HepG2 (cell line): Measurements from ENCODE around the gene YIPF4. TPM values are rescaled to one million over a fixed set of nuclear protein-coding genes. Genes with fewer than 3 reads are reported as not detected.

Experiments
- ARNTL ChIP-seq: sonication (generic); formaldehyde crosslinking; IDR thresholded peaks from 2 replicates; pipeline ENCODE4 v1.4.0; 2020; ENCODE audit warnings: mild to moderate bottlenecking, missing genetic modification reagents
- ATF6 ChIP-seq: sonication (generic); formaldehyde crosslinking; conservative IDR thresholded peaks from 2 replicates; pipeline ENCODE4 v1.4.0; 2020; ENCODE audit warnings: missing genetic modification reagents
- CBX5 ChIP-seq: sonication (generic); formaldehyde crosslinking; IDR thresholded peaks from 2 replicates; pipeline ENCODE4 v1.4.0; 2020; ENCODE audit warnings: missing genetic modification reagents, borderline replicate concordance
- CHCHD3 ChIP-seq: sonication (generic); formaldehyde crosslinking; IDR thresholded peaks from 2 replicates; pipeline ENCODE4 v1.8.0; 2022; ENCODE audit warnings: mild to moderate bottlenecking, missing genetic modification reagents, moderate library complexity
- DRAP1 ChIP-seq: IDR thresholded peaks from 2 replicates; pipeline ENCODE4 v1.6.1; 2016; ENCODE audit warnings: missing genetic modification reagents, missing compliant biosample characterization
- FOXK1 ChIP-seq: sonication (generic); formaldehyde crosslinking; IDR thresholded peaks from 2 replicates; pipeline ENCODE4 v1.4.0; 2020; ENCODE audit warnings: low read depth, missing genetic modification reagents, borderline replicate concordance
- HMGA1 ChIP-seq: sonication (generic); formaldehyde crosslinking; conservative IDR thresholded peaks from 2 replicates; pipeline ENCODE4 v1.4.0; 2020; ENCODE audit warnings: missing genetic modification reagents
- MED1 ChIP-seq: sonication (generic); formaldehyde crosslinking; IDR thresholded peaks from 2 replicates; pipeline ENCODE4 v1.4.0; 2020; ENCODE audit warnings: missing genetic modification reagents
- MEF2D ChIP-seq: sonication (generic); formaldehyde crosslinking; IDR thresholded peaks from 2 replicates; pipeline ENCODE4 v1.5.1; 2020; ENCODE audit warnings: mild to moderate bottlenecking, missing genetic modification reagents
- MEIS2 ChIP-seq: sonication (generic); formaldehyde crosslinking; IDR thresholded peaks from 2 replicates; pipeline ENCODE4 v1.9.0; 2021; ENCODE audit warnings: mild to moderate bottlenecking, missing genetic modification reagents
- MIER2 ChIP-seq: IDR thresholded peaks from 2 replicates; pipeline ENCODE4 v1.6.1; 2016; ENCODE audit warnings: missing biosample characterization, missing genetic modification reagents
- NFYC ChIP-seq: IDR thresholded peaks from 2 replicates; pipeline ENCODE4 v1.6.1; 2016; ENCODE audit warnings: missing genetic modification reagents, missing compliant biosample characterization
- POLR2G ChIP-seq: fragments of 200-400 bp; formaldehyde crosslinking; IDR thresholded peaks from 2 replicates; pipeline ENCODE4 v1.6.1; 2018; ENCODE audit warnings: mild to moderate bottlenecking, low read depth, low read length, moderate library complexity
- REPIN1 ChIP-seq: sonication (generic); formaldehyde crosslinking; IDR thresholded peaks from 2 replicates; pipeline ENCODE4 v1.8.0; 2022; ENCODE audit warnings: missing genetic modification reagents, low read depth, mild to moderate bottlenecking, borderline replicate concordance
- RXRB ChIP-seq: IDR thresholded peaks from 2 replicates; pipeline ENCODE4 v1.6.1; 2016; ENCODE audit warnings: borderline replicate concordance, missing genetic modification reagents, missing compliant biosample characterization
- SALL1 ChIP-seq: sonication (generic); formaldehyde crosslinking; IDR thresholded peaks from 2 replicates; pipeline ENCODE4 v1.8.0; 2022; ENCODE audit warnings: mild to moderate bottlenecking, missing genetic modification reagents
- ZC3H13 ChIP-seq: sonication (generic); formaldehyde crosslinking; IDR thresholded peaks from 2 replicates; pipeline ENCODE4 v1.8.1; 2023; ENCODE audit warnings: mild to moderate bottlenecking, missing genetic modification reagents, moderate library complexity
- ZKSCAN5 ChIP-seq: sonication (generic); formaldehyde crosslinking; IDR thresholded peaks from 2 replicates; pipeline ENCODE4 v1.5.1; 2020; ENCODE audit warnings: mild to moderate bottlenecking, missing genetic modification reagents
- ZNF205 ChIP-seq: IDR thresholded peaks from 2 replicates; pipeline ENCODE4 v1.6.1; 2018; ENCODE audit warnings: missing biosample characterization, missing genetic modification reagents
- ZNF260 ChIP-seq: sonication (generic); formaldehyde crosslinking; IDR thresholded peaks from 2 replicates; pipeline ENCODE4 v1.4.0; 2020; ENCODE audit warnings: missing genetic modification reagents, low read depth, mild to moderate bottlenecking, borderline replicate concordance
- ZNF33A ChIP-seq: sonication (generic); formaldehyde crosslinking; IDR thresholded peaks from 2 replicates; pipeline ENCODE4 v1.5.1; 2020; ENCODE audit warnings: missing genetic modification reagents, mild to moderate bottlenecking, moderate library complexity, borderline replicate concordance
- ZNF382 ChIP-seq: sonication (generic); formaldehyde crosslinking; IDR thresholded peaks from 2 replicates; pipeline ENCODE4 v1.5.0; 2020; ENCODE audit warnings: missing genetic modification reagents, mild to moderate bottlenecking, borderline replicate concordance
- ZNF564 ChIP-seq: sonication (generic); formaldehyde crosslinking; IDR thresholded peaks from 2 replicates; pipeline ENCODE4 v1.8.1; 2023; ENCODE audit warnings: mild to moderate bottlenecking, missing genetic modification reagents
- ZNF567 ChIP-seq: sonication (generic); formaldehyde crosslinking; IDR thresholded peaks from 2 replicates; pipeline ENCODE4 v1.8.1; 2023; ENCODE audit warnings: mild to moderate bottlenecking, missing genetic modification reagents, borderline replicate concordance
- ZNF7 ChIP-seq: IDR thresholded peaks from 2 replicates; pipeline ENCODE4 v1.6.1; 2016; ENCODE audit warnings: missing biosample characterization, missing genetic modification reagents
- ZNF713 ChIP-seq: sonication (generic); formaldehyde crosslinking; IDR thresholded peaks from 2 replicates; pipeline ENCODE4 v1.4.0; 2020; ENCODE audit warnings: mild to moderate bottlenecking, missing genetic modification reagents
- polyA plus RNA-seq, 8 experiments: library from polyadenylated mRNA; depleted of rRNA in 3 of 8; stranded (reverse) in 7 of 8; unstranded in 1 of 8; fragments of >200 nt; fragmentation: Illumina TruSeq in 4 of 8; extraction: Trizol in 4 of 8; gene quantifications; 2 replicates each; pipeline versions ENCODE4 v1.2.1 to v1.2.3, GENCODE V29; 2011 to 2016; ENCODE audit warnings: low read depth in 4 of 8, missing spikeins in 1 of 8, mixed read lengths in 1 of 8; ENCODE audit not compliant: insufficient read depth in 1 of 8
- total RNA-seq, 5 experiments: library from RNA; depleted of rRNA; stranded (reverse); fragments of >200 nt; fragmentation: Illumina TruSeq; extraction: Trizol; gene quantifications; 2 replicates each; pipeline ENCODE4 v1.2.3, GENCODE V29; 2016; ENCODE audit warnings: low read depth in 1 of 5
- TF ChIP-seq, protein P1 (sequence below): sonication (generic); formaldehyde crosslinking; IDR thresholded peaks from 2 replicates; pipeline ENCODE4 v1.4.0; 2020; ENCODE audit warnings: mild to moderate bottlenecking, missing genetic modification reagents

YIPF4 gene
- total and polyA plus RNA-seq, 2 of the 13 experiments (the other 11 are each of a cell fraction or from before 2014, with no cell fraction given) = 19.0 to 43.9 TPM

DNA sequence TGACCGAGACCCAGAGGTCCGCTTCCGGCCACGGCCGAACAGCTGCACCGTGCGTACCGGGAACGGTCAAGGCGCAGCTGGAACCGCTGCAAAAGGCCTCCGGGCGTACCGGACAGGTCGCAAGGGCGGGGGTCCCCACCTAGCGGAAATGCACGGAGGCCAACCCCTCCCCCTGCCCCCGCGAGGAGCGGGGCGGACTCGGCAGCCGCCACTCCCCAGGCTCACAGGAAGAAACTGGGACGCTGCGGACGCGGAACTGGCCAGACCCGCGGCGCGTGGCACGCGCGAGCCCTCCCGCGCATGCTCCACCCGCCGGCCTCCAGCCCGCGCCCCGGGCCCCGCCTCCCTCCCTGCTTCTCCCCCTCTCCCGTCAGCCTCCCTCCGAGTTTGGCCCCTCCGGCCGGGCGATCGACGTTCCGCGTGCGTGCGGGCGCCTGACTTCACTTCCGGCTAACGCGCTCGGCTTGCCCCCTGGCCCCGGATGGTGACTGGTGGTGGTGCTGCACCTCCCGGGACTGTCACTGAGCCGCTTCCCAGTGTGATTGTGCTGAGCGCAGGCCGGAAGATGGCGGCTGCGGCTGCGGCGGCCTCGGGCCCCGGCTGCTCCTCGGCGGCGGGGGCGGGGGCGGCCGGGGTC, 79.1 kb downstream of the YIPF4 start, which contains the start of gene BIRC6 (continued):
- peak; percentile 98 for TF ChIP-seq POLR2G
- peak; percentile 94 for TF ChIP-seq MEF2D (CRISPR knock-in tag)
- TF ChIP-seq ZNF713 (CRISPR knock-in tag) = peak; percentile 26; the same call in 1 of the 2 replicates
- TF ChIP-seq ZNF33A = peak; percentile 73; the same call in 1 of the 2 replicates
- TF ChIP-seq ARNTL (CRISPR knock-in tag) = peak; percentile 90
- TF ChIP-seq CBX5 (CRISPR knock-in tag) = peak; percentile 88; the same call in 1 of the 2 replicates
- TF ChIP-seq DRAP1 (CRISPR knock-in tag) = peak; percentile 82
- no peak for TF ChIP-seq ZNF382
- peak; percentile 82 for TF ChIP-seq MED1 (CRISPR knock-in tag)
- peak; percentile 91 for TF ChIP-seq SALL1 (CRISPR knock-in tag)
- TF ChIP-seq CHCHD3 (CRISPR knock-in tag) = peak; percentile 94
- TF ChIP-seq ZKSCAN5 = no peak
- TF ChIP-seq FOXK1 (CRISPR knock-in tag) = peak; percentile 84; the same call in 1 of the 2 replicates
- TF ChIP-seq MEIS2 = peak; percentile 59
- TF ChIP-seq MIER2 = peak; percentile 15; the same call in 1 of the 2 replicates
- TF ChIP-seq, protein P1, sequence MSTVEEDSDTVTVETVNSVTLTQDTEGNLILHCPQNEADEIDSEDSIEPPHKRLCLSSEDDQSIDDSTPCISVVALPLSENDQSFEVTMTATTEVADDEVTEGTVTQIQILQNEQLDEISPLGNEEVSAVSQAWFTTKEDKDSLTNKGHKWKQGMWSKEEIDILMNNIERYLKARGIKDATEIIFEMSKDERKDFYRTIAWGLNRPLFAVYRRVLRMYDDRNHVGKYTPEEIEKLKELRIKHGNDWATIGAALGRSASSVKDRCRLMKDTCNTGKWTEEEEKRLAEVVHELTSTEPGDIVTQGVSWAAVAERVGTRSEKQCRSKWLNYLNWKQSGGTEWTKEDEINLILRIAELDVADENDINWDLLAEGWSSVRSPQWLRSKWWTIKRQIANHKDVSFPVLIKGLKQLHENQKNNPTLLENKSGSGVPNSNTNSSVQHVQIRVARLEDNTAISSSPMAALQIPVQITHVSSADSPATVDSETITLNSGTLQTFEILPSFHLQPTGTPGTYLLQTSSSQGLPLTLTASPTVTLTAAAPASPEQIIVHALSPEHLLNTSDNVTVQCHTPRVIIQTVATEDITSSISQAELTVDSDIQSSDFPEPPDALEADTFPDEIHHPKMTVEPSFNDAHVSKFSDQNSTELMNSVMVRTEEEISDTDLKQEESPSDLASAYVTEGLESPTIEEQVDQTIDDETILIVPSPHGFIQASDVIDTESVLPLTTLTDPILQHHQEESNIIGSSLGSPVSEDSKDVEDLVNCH = peak; percentile 92
- TF ChIP-seq ATF6 (CRISPR knock-in tag) = 0 out of 2 replicates have a peak, but pooled peaks have one; percentile 11
- peak; percentile 91 for TF ChIP-seq ZC3H13 (CRISPR knock-in tag)
- TF ChIP-seq REPIN1 (CRISPR knock-in tag) = peak; percentile 88
- no peak for TF ChIP-seq ZNF260 (CRISPR knock-in tag)
- TF ChIP-seq ZNF205 (CRISPR knock-in tag) = peak; percentile 84
- TF ChIP-seq HMGA1 = no peak
- TF ChIP-seq RXRB (CRISPR knock-in tag) = peak; percentile 56
- peak; percentile 94 for TF ChIP-seq ZNF564 (CRISPR knock-in tag)
- peak; percentile 77; the same call in 1 of the 2 replicates for TF ChIP-seq ZNF567
- peak; percentile 54; the same call in 1 of the 2 replicates for TF ChIP-seq NFYC (CRISPR knock-in tag)
- TF ChIP-seq ZNF7 = no peak
